ENCODE data around the gene MRPS2.
"Not testable (repeated sequence)": the region's sequence is repeated elsewhere in the genome, so short reads cannot be mapped to it uniquely, and the experiment has no call there.

DNA sequence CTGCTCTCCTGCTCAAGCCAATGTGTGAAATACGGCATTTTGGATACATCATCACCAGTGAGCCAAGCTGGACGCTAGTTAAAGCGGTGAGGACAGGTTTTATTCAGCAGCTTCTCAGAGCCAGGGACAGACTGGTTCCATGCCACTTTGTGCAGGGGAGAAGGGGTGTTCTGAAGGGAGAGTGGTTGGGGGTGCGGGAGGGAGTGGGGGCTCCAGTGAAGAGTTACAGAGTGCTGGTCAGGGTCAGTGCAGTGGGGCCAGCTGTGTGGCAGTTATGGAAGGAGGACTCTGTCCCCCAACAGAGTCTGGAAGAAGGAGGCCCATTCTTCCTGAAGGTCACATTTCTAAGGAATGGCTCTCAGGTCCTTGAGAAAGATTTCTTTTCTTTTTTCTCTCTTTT, 34.3 kb downstream of the MRPS2 start:
- TF ChIP-seq, protein P1, sequence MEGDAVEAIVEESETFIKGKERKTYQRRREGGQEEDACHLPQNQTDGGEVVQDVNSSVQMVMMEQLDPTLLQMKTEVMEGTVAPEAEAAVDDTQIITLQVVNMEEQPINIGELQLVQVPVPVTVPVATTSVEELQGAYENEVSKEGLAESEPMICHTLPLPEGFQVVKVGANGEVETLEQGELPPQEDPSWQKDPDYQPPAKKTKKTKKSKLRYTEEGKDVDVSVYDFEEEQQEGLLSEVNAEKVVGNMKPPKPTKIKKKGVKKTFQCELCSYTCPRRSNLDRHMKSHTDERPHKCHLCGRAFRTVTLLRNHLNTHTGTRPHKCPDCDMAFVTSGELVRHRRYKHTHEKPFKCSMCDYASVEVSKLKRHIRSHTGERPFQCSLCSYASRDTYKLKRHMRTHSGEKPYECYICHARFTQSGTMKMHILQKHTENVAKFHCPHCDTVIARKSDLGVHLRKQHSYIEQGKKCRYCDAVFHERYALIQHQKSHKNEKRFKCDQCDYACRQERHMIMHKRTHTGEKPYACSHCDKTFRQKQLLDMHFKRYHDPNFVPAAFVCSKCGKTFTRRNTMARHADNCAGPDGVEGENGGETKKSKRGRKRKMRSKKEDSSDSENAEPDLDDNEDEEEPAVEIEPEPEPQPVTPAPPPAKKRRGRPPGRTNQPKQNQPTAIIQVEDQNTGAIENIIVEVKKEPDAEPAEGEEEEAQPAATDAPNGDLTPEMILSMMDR (IDR thresholded peaks at IDR 0.05 in 8 of 11, conservative IDR thresholded peaks at IDR 0.05 in 3 of 11), result not testable (repeated sequence)
- not testable (repeated sequence) for TF ChIP-seq POLR2A (IDR thresholded peaks at IDR 0.05)

Measured in spleen (tissue), 7 donors.